OCI-M2 (cell line): ENCODE measurements around the gene CPT1B.
"Not testable (repeated sequence)": the region's sequence is repeated elsewhere in the genome, so short reads cannot be mapped to it uniquely, and the experiment has no call there.

Experiments
- DNase-seq: peaks from one replicate; lab custom pipeline; 2025; ENCODE audit not compliant: unreplicated experiment; lab: John Stamatoyannopoulos, UW

Gene CPT1B

GRCh38 chr22:50609599-50609998, 31.4 kb upstream of the CPT1B start:
- no peak for DNase-seq

- DNase-seq: no peak
Measured at GRCh38 chr22:50608996-50609395, 30.8 kb upstream of the CPT1B start.

GRCh38 chr22:50608058-50608840, 30.0 kb upstream of the CPT1B start:
- not testable (repeated sequence) for DNase-seq

GRCh38 chr22:50607659-50608020, 29.4 kb upstream of the CPT1B start:
- DNase-seq: no peak

- DNase-seq: no peak
Measured at GRCh38 chr22:50606946-50607658, 28.9 kb upstream of the CPT1B start.

- no peak for DNase-seq
Measured at GRCh38 chr22:50606165-50606945, 28.1 kb upstream of the CPT1B start.

GRCh38 chr22:50605613-50606074, 27.4 kb upstream of the CPT1B start:
- DNase-seq: no peak

- no peak for DNase-seq
Measured at GRCh38 chr22:50605002-50605612, 26.9 kb upstream of the CPT1B start.

GRCh38 chr22:50604256-50605001, 26.2 kb upstream of the CPT1B start:
- DNase-seq: no peak

GRCh38 chr22:50603511-50604255, 25.5 kb upstream of the CPT1B start:
- no peak for DNase-seq

GRCh38 chr22:50602338-50602700, 24.1 kb upstream of the CPT1B start:
- DNase-seq: no peak

- DNase-seq: no peak
Measured at GRCh38 chr22:50601669-50602337, 23.6 kb upstream of the CPT1B start.

GRCh38 chr22:50600967-50601668, 22.9 kb upstream of the CPT1B start:
- DNase-seq: no peak

GRCh38 chr22:50600538-50600937, 22.3 kb upstream of the CPT1B start, which contains the start of gene MAPK8IP2:
TSS of gene MAPK8IP2 (plus strand) at chr22:50600793. CDS start at chr22:50600819, 26 bp downstream.
- no peak for DNase-seq

GRCh38 chr22:50599816-50600455, 21.7 kb upstream of the CPT1B start:
- DNase-seq: no peak

- no peak for DNase-seq
Measured at GRCh38 chr22:50597097-50597496, 18.9 kb upstream of the CPT1B start.

- no peak for DNase-seq
Measured at GRCh38 chr22:50595189-50595588, 17.0 kb upstream of the CPT1B start.

GRCh38 chr22:50587407-50587806, 9.2 kb upstream of the CPT1B start:
- DNase-seq: no peak
